ENCODE results near the gene ZNF728.

- TF ChIP-seq, protein P1, sequence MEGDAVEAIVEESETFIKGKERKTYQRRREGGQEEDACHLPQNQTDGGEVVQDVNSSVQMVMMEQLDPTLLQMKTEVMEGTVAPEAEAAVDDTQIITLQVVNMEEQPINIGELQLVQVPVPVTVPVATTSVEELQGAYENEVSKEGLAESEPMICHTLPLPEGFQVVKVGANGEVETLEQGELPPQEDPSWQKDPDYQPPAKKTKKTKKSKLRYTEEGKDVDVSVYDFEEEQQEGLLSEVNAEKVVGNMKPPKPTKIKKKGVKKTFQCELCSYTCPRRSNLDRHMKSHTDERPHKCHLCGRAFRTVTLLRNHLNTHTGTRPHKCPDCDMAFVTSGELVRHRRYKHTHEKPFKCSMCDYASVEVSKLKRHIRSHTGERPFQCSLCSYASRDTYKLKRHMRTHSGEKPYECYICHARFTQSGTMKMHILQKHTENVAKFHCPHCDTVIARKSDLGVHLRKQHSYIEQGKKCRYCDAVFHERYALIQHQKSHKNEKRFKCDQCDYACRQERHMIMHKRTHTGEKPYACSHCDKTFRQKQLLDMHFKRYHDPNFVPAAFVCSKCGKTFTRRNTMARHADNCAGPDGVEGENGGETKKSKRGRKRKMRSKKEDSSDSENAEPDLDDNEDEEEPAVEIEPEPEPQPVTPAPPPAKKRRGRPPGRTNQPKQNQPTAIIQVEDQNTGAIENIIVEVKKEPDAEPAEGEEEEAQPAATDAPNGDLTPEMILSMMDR (IDR thresholded peaks at IDR 0.05): no peak
- no peak for TF ChIP-seq POLR2A (IDR thresholded peaks at IDR 0.05)
These were observed 26.7 kb downstream of the ZNF728 start for GRCh38 chr19:22976248-22976647.
